Activated T-helper 2 cell treated with anti-CD3 and anti-CD28 coated beads, Interferon-gamma antibody, Interleukin-2, Interleukin-4, amounts not matched to agents 10 μg/mL and 5 μg/mL and 100 μg/mL, durations not matched to agents 14 hours and 24 hours and 36 hours (primary cell): ENCODE measurements around the gene FAM131B. TPM values are rescaled to one million over a fixed set of nuclear protein-coding genes. Genes with fewer than 3 reads are reported as not detected.
"Not testable (repeated sequence)": the region's sequence is repeated elsewhere in the genome, so short reads cannot be mapped to it uniquely, and the experiment has no call there.

Experiments
- DNase-seq: peaks from one replicate; pipeline ENCODE4 v3.0.0; 2021; ENCODE audit warnings: low spot score
- H3K27ac Mint-ChIP-seq: one replicate; pipeline ENCODE4 v1.8.0; 2021; ENCODE audit warnings: mixed read lengths
- H3K27me3 Mint-ChIP-seq: one replicate; pipeline ENCODE4 v1.8.0; 2021; ENCODE audit warnings: low read depth, mixed read lengths
- H3K36me3 Mint-ChIP-seq: one replicate; pipeline ENCODE4 v1.8.0; 2021; ENCODE audit warnings: low read depth, mixed read lengths
- H3K4me1 Mint-ChIP-seq: one replicate; pipeline ENCODE4 v1.8.0; 2021; ENCODE audit warnings: low read depth, mixed read lengths
- H3K4me3 Mint-ChIP-seq: one replicate; pipeline ENCODE4 v1.8.0; 2021; ENCODE audit warnings: low read depth, mild to moderate bottlenecking, moderate library complexity, mixed read lengths
- H3K9me3 Mint-ChIP-seq: one replicate; pipeline ENCODE4 v1.8.0; 2021; ENCODE audit warnings: mixed read lengths
- intact Hi-C: fragments of 100-400 bp; cut with micrococcal nuclease; formaldehyde crosslinking; loops from one replicate; pipeline ENCODE4 v1.15.1; 2023
- total RNA-seq: library from RNA; stranded (reverse); gene quantifications from 2 replicates; pipeline ENCODE4 v1.2.3, GENCODE V29; 2022

Gene FAM131B
- total RNA-seq, 1 donor from 2014 or later, result 1.3 TPM

DNA sequence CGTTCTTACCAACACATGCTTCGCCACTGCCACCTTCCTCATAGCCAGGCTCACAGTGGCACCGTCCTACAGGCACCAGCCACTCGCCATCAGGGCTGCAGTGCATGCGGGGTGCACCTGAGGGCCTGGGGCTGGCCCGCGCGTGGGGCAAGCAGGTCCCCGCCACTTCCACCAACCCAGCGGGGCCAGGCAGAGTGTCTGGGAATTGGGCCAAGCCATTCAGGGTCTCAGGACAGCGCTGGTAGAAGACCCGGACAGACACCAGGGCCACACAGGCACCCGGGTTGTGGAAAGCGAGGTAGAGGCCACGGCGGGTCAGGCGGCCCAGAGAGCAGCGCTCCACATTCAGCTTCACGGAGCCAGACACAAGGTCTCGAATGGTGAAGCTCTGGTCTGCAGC, 37.1 kb upstream of the FAM131B start:
- Mint-ChIP-seq H3K27me3 (peaks cover 11% of the 10 kb centered on the region), H3K4me1 (no peaks in the 10 kb centered on the region), H3K4me3 (no peak overlapping the region), H3K27ac (no peak overlapping the region), H3K9me3 (no peaks in the 10 kb centered on the region), H3K36me3 (no peaks in the 10 kb centered on the region)
- DNase-seq, result no peak
- intact Hi-C loops, result no loop called here

DNA sequence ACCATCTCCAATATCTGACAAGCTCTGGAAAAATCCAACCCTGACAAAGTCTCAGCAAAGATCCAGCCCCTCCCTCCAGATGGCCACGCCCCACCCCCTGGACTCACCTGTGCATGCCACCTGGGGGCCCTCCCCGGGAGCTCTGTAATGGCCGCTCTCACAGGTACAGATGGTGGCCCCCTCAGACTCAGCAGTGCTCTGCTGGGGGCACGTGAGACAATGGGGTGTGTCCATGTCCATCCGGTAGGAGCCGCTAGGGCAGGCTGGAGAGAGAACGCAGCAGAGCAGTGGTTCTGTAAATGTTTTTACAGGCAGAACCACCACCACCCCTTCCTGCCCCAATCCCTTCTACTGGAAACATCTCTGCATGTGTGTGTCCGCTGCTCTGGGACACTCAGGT, 36.6 kb upstream of the FAM131B start:
- intact Hi-C loops, result no loop called here
- Mint-ChIP-seq H3K27ac (no peak overlapping the region), H3K36me3 (no peaks in the 10 kb centered on the region), H3K4me3 (no peak overlapping the region), H3K27me3 (peaks cover 9% of the 10 kb centered on the region), H3K4me1 (no peaks in the 10 kb centered on the region), H3K9me3 (no peaks in the 10 kb centered on the region)
- no peak for DNase-seq

DNA sequence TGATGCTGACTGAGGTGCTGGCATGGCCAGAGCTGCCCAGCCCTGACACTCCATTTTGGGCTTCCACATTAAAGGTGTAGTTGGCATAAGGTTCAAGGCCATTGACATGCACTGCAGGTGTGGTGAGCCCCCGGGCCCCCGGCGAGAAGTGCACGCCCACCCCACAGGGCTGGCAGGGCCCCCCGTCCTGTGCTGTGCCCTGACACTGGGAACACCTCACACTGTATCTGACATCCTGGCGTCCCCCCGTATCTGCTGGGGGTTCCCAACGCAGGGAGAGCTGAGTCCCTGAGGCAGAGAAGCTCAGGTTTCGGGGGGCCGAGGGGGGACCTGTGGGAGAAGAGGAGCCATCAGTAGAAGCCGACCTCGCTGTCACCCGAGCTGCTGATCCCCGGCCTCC, 36.1 kb upstream of the FAM131B start:
- H3K4me1 Mint-ChIP-seq, result no peaks in the 10 kb centered on the region
- H3K36me3 Mint-ChIP-seq, result no peaks in the 10 kb centered on the region
- H3K27me3 Mint-ChIP-seq, result peaks cover 6% of the 10 kb centered on the region
- no peak overlapping the region for H3K4me3 Mint-ChIP-seq
- intact Hi-C loops, result no loop called here
- H3K27ac Mint-ChIP-seq, result no peak overlapping the region
- no peaks in the 10 kb centered on the region for H3K9me3 Mint-ChIP-seq
- DNase-seq, result no peak

DNA sequence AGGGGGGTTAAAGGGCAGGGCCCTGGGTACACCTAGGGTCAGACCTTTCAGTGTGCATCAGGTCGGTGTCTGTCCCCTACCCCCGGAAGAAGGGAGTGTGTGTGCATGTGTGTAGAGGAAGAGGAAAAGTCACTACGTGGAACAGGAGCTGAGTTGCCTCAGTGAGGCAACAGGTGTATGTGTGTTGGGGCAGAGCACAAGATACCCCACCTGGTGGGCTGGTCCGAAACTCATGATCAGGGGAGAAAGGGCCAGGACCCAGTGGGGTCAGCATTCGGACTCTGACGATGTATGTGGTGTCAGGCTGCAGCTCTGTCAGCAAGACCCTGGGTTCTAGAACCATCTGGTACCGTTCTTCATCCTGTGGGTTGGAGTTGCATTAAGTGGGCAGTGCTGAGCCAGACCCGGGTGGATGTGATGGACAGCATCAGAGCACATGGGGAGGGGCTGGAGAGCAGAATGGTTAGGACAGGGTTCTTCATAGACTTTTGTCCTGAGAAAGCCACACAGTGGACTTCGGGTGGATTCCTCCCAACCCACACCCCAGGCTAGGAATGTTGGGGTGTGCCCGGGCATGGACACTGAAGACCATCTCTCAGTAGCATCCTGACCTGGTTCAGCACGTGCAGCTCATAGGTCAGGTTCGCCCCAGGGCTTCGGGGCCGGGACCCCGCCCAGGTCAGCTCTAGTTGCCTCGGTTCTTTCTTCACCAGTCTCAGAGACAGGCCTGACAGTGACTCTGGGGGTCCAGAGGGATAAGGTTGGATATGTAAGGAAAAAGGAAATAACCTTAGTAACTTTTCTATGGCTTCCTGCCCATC, 35.4 kb upstream of the FAM131B start:
- Mint-ChIP-seq H3K27ac (no peak overlapping the region), H3K27me3 (peaks cover 6% of the 10 kb centered on the region), H3K9me3 (no peaks in the 10 kb centered on the region), H3K4me3 (no peak overlapping the region), H3K4me1 (no peaks in the 10 kb centered on the region), H3K36me3 (peaks cover 2% of the 10 kb centered on the region)
- intact Hi-C loops, result no loop called here
- DNase-seq, result no peak

DNA sequence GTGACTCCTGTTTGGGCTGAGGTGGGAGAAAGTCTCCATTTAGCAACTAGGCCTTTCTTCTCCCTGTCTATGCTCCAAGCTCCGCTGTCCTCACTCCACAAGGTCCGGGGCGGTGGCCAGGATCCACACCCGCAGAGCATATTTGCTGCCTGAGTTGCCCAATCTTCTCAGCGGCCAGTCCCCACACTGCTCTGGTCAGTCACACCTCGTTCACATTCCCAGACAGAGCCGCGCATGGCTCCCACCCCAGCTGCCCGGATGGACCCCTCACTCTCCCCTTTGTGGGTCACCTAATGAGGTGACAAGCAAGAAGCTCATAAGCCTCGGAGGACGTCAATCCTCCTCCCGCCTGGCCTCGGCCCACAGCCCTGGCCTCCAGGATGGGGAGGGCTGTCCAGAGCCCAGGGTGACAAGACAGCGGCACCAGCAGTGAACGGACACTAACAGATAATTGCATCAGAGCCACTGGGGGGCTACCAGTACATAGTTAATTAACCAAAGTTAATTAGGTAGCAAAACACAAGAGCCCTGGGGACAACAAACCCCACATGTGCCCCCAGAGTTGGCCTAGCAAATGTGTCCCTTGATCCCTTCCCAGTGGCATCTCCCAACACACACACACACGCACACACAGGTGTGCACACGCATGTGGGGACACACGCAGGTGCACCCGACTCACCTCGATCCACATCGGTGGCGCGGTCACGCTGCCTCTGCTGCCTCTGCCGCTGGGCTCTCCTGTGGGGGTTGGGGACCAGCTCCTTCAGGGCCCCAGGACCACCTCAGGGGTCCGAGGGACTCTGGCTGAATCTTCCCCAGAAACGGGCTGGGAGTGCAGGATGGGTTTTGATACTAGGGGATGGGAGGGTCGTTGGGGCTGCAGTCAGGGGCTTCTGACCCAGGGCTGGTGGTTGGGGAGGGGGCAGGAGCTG, 34.4 kb upstream of the FAM131B start:
- Mint-ChIP-seq H3K4me1 (no peaks in the 10 kb centered on the region), H3K9me3 (no peaks in the 10 kb centered on the region), H3K27me3 (peaks cover 6% of the 10 kb centered on the region), H3K4me3 (no peak overlapping the region), H3K36me3 (peaks cover 11% of the 10 kb centered on the region), H3K27ac (no peak overlapping the region)
- DNase-seq, result no peak
- intact Hi-C loops, result no loop called here

DNA sequence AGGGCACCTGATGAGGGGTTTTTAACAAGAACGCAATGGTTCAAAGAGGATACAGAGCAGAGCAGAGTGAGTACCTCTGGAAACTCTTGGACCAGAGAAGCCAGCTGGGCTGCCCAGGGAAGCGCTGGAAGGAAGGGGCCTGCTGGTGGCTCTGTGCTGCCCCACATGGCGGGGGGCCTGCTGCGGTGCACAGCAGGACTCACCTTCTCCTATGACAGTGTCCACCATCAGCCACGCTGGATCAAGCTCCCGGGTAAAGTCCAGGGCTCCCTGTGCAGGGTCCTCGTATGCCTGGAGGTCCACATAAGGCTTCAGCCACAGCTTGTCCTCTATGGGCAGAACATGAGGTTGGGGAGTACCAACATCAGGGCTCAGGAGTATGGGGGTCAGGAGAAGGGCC, 33.7 kb upstream of the FAM131B start:
- H3K4me3 Mint-ChIP-seq, result no peak overlapping the region
- intact Hi-C loops, result no loop called here
- peaks cover 5% of the 10 kb centered on the region for H3K27me3 Mint-ChIP-seq
- H3K27ac Mint-ChIP-seq, result no peak overlapping the region
- no peaks in the 10 kb centered on the region for H3K9me3 Mint-ChIP-seq
- no peaks in the 10 kb centered on the region for H3K4me1 Mint-ChIP-seq
- H3K36me3 Mint-ChIP-seq, result peaks cover 11% of the 10 kb centered on the region
- no peak for DNase-seq

DNA sequence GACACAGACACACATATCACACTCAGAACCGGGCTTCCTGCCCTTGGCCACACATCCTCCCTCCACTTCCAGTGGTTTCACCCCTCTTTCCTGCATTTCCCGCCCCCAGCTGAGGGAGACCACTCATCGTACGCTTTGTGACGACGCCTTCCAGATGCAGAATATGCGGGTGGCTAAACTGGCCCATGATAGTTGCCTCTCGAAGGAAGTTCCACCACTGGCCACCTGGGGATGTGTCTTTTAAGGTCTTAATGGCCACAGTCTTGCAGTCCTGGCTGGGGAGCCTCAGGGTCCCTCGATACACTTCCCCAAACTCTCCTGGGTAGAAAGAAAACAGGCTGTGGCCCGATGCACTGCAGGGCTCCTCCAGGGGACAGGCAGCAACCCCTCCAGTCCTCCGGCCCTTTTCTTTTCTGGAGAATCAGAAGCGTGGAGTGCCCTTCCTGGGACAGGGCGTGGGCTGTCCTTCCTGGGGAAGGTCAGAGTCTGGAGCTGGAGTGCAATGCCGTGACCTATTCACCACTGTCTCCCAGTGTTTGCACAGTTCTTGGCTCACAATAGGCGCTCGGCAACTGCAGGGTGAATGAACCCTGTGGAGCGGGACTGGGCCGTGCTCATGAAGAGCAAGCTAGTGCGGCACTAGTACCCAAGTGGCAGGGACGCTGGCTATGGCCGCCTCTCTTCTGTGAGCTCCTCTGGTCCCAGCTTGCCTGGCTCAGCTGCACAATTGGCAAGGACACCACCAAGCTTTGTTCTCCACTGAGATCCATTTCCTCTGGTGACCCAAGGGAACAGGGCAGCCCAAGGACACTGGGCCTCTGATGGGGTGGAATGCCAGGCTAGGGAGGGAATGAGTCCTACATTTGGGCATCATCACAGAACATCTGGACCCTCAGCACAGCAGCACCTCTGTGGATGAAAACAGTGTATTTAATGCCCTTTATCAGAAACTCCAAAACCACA, 33.0 kb upstream of the FAM131B start:
- Mint-ChIP-seq H3K9me3 (no peaks in the 10 kb centered on the region), H3K27ac (no peak overlapping the region), H3K36me3 (peaks cover 16% of the 10 kb centered on the region), H3K27me3 (no peaks in the 10 kb centered on the region), H3K4me3 (no peak overlapping the region), H3K4me1 (no peaks in the 10 kb centered on the region)
- intact Hi-C loops, result no loop called here
- no peak for DNase-seq

DNA sequence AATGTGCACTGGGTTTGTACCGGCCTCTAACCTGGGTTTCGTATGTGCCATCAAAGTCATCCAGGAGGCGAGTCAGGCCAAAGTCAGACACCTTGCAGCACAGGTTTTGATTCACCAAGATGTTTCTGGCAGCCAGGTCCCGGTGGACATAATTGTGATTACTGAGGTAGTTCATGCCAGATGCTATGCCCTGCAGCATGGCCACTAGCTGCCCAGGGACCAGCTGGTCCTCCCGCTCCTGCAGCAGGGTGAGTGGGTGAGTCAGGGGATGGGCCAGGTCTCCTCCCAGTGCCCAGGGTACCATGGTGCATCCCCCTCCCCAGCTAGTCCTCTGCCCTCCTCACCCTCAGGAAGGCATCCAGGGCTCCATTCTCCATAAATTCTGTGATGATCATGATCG, 32.3 kb upstream of the FAM131B start:
- Mint-ChIP-seq H3K27me3 (no peaks in the 10 kb centered on the region), H3K4me1 (peaks cover 4% of the 10 kb centered on the region), H3K36me3 (peaks cover 23% of the 10 kb centered on the region), H3K4me3 (no peak overlapping the region), H3K27ac (no peak overlapping the region), H3K9me3 (no peaks in the 10 kb centered on the region)
- no peak for DNase-seq
- intact Hi-C loops, result no loop called here

DNA sequence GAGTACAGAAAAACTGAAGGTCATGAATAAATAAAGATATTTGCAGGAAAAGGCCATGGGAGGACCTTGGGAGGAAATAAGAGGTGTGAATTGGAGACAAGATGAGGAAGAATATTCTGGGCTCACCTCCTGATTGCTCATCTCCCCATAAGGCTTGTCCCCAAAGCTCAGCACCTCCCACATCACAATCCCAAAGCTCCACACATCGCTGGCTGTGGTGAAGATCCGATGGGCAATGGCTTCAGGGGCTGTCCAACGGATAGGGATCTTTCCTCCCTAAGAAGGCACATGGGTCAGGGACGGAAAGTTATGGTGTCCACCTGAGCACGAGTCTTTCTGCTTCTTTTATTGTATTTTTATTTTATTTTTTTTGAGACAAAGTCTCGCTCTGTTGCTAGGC, 31.6 kb upstream of the FAM131B start:
- intact Hi-C loops, result no loop called here
- H3K36me3 Mint-ChIP-seq, result peaks cover 30% of the 10 kb centered on the region

DNA sequence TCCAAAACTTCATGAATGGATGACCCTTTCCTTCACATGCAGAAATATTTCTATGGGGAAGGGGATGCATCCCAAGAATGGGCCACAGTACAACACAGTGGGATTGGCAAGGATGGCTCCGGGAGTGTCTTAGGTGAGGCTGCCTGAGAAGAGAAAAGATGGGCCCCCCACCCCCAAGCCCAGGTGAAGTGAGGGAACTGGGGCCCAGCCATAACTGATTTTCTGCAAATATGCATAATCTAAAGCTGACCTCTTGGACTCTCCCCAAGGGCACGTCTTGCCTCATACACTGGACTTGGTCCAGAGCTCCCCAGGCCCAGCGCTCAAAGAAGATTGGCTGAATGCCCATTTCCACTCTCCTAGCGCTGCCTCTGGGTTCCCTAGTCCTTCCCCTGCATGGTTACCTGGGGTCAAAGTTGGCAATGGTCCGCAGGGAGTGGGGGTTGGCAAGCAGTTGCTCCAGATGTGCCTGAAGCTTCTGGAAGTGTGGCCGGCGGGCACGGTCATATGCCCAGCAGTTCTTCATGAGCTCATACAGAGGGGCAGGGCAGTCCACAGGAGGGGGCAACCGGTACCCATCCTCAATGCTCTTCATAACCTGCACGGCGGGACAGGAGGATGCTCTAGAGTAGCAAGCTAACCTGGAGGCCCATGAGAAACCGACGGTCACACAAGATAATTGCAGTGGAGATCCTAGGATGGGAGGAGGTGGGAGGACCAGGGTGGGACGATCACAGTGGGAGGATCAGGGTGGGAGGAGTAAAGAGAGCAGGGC, 30.9 kb upstream of the FAM131B start:
- no peaks in the 10 kb centered on the region for H3K9me3 Mint-ChIP-seq
- H3K27ac Mint-ChIP-seq, result no peak overlapping the region
- H3K4me1 Mint-ChIP-seq, result peaks cover 10% of the 10 kb centered on the region
- no peaks in the 10 kb centered on the region for H3K27me3 Mint-ChIP-seq
- H3K4me3 Mint-ChIP-seq, result no peak overlapping the region
- intact Hi-C loops, result no loop called here
- DNase-seq, result no peak
- H3K36me3 Mint-ChIP-seq, result peaks cover 32% of the 10 kb centered on the region

More for the DNA sequence above, 31.6 kb upstream of the FAM131B start:
- peaks cover 9% of the 10 kb centered on the region for H3K4me1 Mint-ChIP-seq
- no peak overlapping the region for H3K4me3 Mint-ChIP-seq
- DNase-seq, result no peak
- no peak overlapping the region for H3K27ac Mint-ChIP-seq
- H3K27me3 Mint-ChIP-seq, result no peaks in the 10 kb centered on the region
- H3K9me3 Mint-ChIP-seq, result no peaks in the 10 kb centered on the region

DNA sequence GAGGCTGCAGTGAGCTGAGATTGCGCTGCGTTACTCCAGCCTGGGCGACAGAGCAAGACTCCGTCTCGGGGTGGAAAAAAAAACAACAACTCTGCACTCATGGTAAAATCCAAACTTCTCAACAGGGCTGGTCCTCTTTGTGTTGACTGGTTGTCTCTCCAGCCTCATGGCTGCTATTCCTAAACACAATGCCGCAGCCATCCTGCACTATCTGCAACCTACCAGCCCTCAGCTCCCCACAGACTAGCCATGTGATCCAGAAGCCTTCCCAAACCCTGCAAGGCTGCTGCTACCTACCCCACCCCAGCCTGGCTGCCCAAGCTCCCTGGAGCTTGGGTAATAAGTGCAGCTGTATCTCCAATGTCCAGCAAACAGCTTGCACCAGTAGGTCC, 30.4 kb upstream of the FAM131B start:
- Mint-ChIP-seq H3K4me3 (no peak overlapping the region), H3K27ac (no peak overlapping the region), H3K4me1 (peaks cover 10% of the 10 kb centered on the region), H3K9me3 (no peaks in the 10 kb centered on the region), H3K27me3 (no peaks in the 10 kb centered on the region), H3K36me3 (peaks cover 32% of the 10 kb centered on the region)
- intact Hi-C loops, result no loop called here
- no peak for DNase-seq

DNA sequence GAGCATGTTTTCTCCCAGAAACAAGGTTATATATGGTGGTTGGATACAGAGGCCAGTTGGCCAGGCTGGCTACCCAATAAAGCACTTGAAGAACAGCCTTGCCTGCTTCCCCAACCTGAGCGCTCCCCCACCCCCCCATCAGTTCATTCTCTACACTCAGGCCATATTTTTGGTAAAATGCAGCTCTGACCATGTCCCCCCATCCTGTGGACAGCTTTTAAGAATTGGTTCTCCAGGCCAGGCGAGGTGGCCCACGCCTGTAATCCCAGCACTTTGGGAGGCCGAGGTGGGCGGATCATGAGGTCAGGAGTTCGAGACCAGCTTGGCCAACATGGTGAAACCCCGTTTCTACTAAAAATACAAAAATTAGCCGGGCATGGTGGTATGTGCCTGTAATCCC, 29.9 kb upstream of the FAM131B start:
- H3K4me1 Mint-ChIP-seq, result peaks cover 10% of the 10 kb centered on the region
- intact Hi-C loops, H3K27me3 Mint-ChIP-seq: not testable (repeated sequence)

More for the DNA sequence above, 29.9 kb upstream of the FAM131B start:
- H3K27ac Mint-ChIP-seq, H3K4me3 Mint-ChIP-seq, H3K9me3 Mint-ChIP-seq, DNase-seq: not testable (repeated sequence)
- peaks cover 37% of the 10 kb centered on the region for H3K36me3 Mint-ChIP-seq
